HFF-Myc (cell line): ENCODE data around the gene CNIH3.

Experiments
- DNase-seq: peaks from one replicate; pipeline ENCODE4 v3.0.0-alpha.2; 2011; ENCODE audit warnings: low read depth; ENCODE audit errors: extremely low read depth
- H3K4me3 ChIP-seq: replicated peaks from 2 replicates; pipeline ENCODE4 v1.5.1; 2011; ENCODE audit warnings: low read depth, mild to moderate bottlenecking, control low read depth, low read length
- TF ChIP-seq, protein P1 (sequence below): IDR thresholded peaks from 2 replicates; pipeline ENCODE4 v1.5.1; 2012; ENCODE audit warnings: mild to moderate bottlenecking, low read depth, low read length, control low read depth; ENCODE audit errors: missing control alignments

CNIH3 gene

DNA sequence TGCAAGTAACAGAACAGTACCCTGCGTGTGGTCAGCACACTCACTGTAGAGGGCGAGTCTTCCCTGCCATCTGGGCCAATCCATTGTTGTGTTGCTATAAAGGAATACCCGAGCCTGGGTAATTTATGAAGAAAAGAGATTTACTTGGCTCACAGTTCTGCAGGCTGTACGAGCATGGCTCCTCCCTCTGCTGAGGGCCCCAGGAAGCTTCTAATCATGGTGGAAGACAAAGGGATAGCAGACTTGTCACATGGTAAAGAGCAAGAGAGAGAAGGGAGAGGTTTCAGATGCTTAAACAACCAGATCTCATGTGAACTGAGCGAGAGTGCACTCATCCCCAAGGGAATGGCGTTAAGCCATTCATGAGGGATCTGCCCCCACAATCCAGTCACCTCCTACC lies 126.2 kb downstream of the CNIH3 start:
- DNase-seq, result no peak
- no peak overlapping the region for H3K4me3 ChIP-seq
- TF ChIP-seq, protein P1, sequence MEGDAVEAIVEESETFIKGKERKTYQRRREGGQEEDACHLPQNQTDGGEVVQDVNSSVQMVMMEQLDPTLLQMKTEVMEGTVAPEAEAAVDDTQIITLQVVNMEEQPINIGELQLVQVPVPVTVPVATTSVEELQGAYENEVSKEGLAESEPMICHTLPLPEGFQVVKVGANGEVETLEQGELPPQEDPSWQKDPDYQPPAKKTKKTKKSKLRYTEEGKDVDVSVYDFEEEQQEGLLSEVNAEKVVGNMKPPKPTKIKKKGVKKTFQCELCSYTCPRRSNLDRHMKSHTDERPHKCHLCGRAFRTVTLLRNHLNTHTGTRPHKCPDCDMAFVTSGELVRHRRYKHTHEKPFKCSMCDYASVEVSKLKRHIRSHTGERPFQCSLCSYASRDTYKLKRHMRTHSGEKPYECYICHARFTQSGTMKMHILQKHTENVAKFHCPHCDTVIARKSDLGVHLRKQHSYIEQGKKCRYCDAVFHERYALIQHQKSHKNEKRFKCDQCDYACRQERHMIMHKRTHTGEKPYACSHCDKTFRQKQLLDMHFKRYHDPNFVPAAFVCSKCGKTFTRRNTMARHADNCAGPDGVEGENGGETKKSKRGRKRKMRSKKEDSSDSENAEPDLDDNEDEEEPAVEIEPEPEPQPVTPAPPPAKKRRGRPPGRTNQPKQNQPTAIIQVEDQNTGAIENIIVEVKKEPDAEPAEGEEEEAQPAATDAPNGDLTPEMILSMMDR, result no peak

DNA sequence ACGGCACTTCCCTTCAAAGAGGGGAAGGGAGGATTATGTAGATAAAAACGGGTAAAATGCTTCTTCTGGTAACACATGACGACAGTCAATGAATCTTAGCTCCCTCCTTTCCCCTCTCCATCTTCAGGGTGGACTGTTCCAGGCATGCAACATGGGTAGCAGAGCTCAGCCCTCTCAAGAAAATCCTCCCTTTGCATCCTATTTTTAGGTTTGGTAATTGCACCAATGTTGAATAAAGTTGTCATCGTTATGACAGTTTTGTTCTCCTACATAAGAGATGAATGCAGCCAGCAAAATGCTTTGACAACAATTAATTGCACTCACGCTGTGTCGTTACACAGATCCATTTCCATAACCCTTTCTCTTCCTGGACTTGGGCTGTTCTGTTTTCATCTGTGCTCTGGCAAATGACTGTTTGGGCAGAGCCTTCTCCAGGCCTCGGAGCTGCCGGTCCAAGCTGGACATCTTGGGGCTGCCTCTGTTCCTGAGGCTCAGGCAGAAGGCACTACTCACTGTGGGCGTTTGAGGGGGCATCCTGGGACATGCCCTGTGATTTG lies 127.6 kb downstream of the CNIH3 start:
- H3K4me3 ChIP-seq, result no peak overlapping the region
- no peak for DNase-seq
- TF ChIP-seq, protein P1, result no peak

DNA sequence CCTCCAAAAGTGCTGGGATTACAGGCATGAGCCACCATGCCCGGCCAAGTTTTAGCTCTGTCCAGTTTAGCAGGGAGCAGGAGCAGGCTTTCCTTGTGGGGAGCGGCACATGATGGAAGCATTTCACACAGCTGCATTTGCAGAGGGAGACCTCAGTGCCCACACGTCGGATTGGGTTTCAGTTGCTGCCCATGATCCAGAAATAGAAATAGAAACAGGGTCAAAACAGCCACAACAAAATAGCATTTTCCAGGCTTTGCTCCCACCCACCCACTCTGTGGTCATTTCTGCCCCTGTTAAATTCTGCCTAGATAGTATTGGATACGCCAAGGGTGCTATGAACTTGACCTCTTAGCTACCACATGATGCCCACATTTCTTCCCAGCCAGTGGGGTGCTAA lies 128.4 kb downstream of the CNIH3 start:
- DNase-seq, result no peak
- TF ChIP-seq, protein P1, result no peak
- no peak overlapping the region for H3K4me3 ChIP-seq

DNA sequence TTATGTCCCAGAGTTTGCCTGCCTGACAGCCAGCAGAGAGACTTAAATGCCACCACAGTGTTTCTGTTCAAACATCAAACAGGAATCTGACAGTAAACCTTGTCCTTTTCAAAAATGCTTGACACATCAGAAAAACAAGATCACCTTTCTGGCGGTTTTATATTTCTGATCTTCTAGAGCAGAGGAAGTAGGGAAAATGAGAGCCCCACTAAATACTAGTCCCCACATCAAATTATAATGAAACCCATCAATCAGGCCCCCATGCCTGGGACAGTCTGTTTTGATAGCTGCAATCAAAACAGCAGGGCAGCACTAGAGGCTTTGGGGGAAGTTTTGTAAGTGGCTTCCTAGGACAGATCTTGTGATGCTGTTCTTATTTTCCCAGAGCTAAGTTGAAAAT lies 129.3 kb downstream of the CNIH3 start:
- DNase-seq, result no peak
- TF ChIP-seq, protein P1, result no peak
- H3K4me3 ChIP-seq, result no peak overlapping the region

DNA sequence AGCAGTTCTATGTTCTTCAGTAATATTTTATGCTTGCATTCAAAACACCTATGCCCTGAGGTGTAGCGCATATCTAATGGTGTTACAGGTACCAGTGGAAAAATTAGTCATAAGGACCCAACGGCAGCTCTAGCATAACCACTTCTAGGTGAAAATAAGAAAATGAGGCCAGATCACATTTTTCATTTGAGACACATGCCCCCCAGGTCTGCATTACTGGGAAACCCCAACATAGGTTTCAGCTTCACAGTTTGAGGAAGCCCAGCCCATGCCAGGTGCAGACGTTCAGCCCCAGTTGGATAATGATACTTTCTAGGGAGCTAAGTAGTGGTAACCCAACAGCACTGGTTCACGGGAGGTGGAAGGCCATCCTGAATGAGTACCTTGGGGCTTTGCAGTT lies 129.8 kb downstream of the CNIH3 start:
- TF ChIP-seq, protein P1, result no peak
- no peak for DNase-seq
- H3K4me3 ChIP-seq, result no peak overlapping the region

DNA sequence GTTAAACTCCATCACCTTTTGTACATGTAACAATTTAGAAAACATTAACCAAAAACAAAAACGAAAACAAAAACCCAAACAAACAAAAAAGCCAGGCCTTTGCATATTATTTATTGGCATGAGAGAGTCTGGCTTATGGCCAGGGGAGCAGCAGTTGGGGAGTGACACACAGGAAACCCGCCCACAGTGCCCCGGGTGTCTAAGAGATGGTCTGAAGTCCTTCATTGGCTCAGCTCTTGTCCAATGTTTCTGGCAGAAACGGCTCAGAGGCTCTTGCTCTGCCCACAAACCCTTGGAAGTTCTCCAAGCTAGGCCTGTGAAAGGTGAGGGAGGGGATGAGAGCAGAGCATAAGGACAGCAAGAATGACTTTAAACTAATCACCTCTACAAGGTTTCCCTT lies 131.5 kb downstream of the CNIH3 start:
- peak; percentile 54 for DNase-seq
- TF ChIP-seq, protein P1, result no peak
- no peak overlapping the region for H3K4me3 ChIP-seq

DNA sequence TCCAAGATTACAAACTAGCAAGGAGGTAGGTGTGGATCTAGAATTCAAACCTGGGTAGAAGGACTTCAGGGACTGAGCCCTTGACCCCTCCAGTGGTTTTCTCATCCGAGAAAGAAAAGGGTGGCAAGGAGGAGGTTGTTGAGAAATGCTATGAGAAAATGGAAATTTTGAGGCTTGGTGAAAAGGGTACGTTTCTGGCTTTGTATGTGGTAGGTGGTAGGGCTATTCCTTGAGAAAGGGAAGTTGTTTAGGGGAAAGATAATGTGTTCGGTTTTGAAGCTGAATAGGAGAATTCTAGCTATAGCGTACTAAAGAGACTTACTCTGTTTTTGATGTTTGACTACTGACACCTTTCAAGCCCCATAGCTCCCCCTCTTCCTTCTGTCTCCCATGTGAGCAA lies 133.8 kb downstream of the CNIH3 start:
- TF ChIP-seq, protein P1, result no peak
- H3K4me3 ChIP-seq, result no peak overlapping the region

More for the DNA sequence above, 133.8 kb downstream of the CNIH3 start:
- no peak for DNase-seq
